CD4-positive, alpha-beta T cell treated with Interleukin-17A for 4 hours (primary cell): ENCODE measurements around the gene URI1.
"Not testable (repeated sequence)": the region's sequence is repeated elsewhere in the genome, so short reads cannot be mapped to it uniquely, and the experiment has no call there.

Experiments
- DNase-seq: peaks from one replicate; pipeline ENCODE4 v3.0.0-alpha.2; 2020; ENCODE audit warnings: mixed read lengths

Gene URI1

GRCh38 chr19:29941828-29942403 lies at the start of gene URI1:
TSS of gene URI1 (plus strand) at chr19:29942239. CDS start at chr19:29942548, 309 bp downstream.
- peak; percentile 95 for DNase-seq

GRCh38 chr19:29893606-29894284 lies 48.3 kb upstream of the URI1 start:
- DNase-seq: no peak

DNA sequence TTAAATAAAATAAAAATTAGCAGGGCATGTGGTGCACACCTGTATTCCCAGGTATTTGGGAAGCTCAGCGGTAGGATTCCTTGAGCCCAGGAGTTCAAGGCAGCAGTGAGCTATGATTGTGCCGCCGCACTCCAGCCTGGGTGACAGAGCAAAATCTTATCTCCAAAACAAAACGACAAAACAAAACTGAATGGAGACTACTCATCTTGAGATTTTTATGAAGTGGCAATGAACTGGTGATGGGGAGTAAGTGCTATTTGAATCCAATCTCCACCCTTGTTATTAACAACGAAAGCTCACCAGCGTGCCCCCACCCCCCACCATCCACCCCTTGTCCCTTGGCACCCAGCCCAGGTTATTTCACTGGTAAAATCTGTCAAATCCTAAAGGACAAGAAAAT lies 45.2 kb upstream of the URI1 start:
- DNase-seq: no peak

DNA sequence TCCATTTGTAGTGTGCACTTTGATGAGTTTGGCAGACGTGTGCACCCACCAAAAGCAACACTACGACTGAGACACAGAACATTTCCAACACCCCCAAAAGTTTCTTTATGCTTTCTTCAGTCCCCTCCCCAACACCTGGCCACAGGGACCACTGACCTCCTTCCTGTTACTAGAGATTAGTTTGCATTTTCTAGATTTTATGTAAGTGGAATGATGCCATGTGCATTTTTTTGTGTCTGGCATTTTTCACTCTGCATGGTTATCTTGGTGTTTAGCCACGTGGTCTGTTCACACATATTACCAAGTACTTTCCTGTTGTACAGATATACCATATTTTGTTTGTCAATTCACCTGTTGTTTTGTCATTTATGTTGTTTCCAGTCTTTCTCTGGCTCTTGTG lies 44.6 kb upstream of the URI1 start:
- DNase-seq: no peak

DNA sequence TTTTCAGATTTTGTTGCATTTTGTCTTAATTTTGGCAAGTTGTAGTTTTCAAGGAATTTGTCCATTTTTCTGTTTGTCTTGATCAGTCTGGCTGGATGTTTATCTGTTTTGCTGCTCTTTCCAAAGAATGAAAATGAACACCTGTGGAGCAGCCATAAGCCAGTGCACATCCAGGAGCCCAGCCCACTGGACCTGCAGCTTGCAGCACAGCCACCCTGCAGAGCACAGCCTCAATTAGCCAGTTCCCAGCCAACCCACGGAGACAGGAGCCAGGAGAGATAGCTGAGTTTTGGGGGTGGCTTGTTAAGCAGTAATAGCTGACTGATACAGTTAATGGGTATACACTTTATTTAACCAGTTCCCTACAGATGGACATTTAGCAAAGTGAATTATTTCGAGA lies 38.0 kb upstream of the URI1 start:
- DNase-seq: no peak

- DNase-seq: no peak
Observed at GRCh38 chr19:29908963-29909944, 32.8 kb upstream of the URI1 start.

GRCh38 chr19:29914933-29915332 lies 27.1 kb upstream of the URI1 start:
- DNase-seq: no peak

DNA sequence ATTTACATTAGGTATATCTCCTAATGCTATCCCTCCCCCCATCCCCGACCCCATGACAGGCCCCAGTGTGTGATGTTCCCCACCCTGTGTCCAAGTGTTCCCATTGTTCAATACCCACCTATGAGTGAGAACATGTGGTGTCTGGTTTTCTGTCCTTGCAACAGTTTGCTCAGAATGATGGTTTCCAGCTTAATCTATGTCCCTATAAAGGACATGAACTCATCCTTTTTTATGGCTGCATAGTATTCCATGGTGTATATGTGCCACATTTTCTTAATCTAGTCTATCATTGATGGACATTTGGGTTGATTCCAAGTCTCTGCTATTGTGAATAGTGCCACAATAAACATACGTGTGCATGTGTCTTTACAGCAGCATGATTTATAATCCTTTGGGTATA lies 26.2 kb upstream of the URI1 start:
- DNase-seq: not testable (repeated sequence)

- no peak for DNase-seq
Observed at GRCh38 chr19:29917911-29918310, 24.1 kb upstream of the URI1 start.

- DNase-seq: no peak
Observed at GRCh38 chr19:29918891-29919290, 23.1 kb upstream of the URI1 start.

GRCh38 chr19:29922972-29923371 lies 19.1 kb upstream of the URI1 start:
- no peak for DNase-seq

DNA sequence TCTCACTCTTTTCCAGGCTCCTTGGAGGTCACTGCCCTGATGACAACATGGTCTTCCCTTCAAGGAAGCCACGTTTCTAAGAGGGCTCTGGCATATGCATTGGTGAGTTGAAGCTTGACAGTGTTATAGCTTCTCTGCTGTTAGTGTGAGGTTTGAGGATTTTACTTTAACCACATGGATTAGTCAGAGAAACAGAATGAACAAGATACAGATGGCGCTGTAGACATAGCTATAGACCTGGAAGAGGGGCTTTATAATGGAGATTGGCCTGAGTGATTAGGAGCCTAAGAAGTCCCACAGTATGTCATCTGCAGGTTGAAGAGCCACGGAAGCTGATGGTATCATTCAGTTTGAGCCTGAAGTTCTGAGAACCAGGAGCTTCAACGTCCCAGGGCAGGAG lies 18.4 kb upstream of the URI1 start:
- DNase-seq: no peak

DNA sequence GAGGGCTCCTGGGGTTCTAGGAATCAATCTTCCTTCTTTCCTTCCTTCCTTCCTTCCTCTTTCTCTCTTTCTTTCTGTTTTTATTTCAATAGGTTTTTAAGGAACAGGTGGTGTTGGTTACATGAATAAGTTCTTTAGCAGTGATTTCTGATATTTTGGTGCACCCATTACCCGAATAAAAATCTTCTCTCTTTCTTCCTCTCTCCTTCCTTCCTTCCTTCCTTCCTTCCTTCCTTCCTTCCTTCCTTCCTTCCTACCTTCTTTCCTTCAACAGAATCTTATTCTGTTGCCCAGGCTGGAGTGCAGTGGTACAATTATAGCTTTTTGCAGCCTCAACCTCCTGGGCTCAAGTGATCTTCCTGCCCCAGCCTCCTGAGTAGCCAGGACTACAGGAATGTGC lies 16.0 kb upstream of the URI1 start:
- no peak for DNase-seq

- no peak for DNase-seq
Observed at GRCh38 chr19:29926801-29927200, 15.2 kb upstream of the URI1 start.

- DNase-seq: no peak
Observed at GRCh38 chr19:29927944-29928625, 14.0 kb upstream of the URI1 start.

GRCh38 chr19:29928831-29929230 lies 13.2 kb upstream of the URI1 start:
- no peak for DNase-seq

DNA sequence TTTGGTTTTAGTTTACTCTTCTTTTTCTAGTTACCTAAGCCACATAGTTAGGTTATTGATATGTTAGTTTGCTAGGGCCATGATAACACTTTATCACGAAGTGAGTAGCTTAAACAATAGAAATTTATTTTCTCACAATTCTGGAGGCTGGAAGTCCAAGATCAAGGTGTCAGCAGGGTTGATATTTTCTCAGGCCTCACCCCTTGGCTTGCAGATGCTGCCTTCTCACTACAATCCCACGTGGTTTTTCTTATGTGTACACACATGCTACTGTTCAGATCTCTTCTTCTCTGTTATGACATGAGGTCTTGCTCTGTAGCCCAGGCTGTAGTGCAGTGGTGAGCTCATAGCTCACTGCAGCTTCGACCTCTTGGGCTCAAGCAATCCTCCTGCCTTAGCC lies 7.8 kb upstream of the URI1 start:
- DNase-seq: no peak

DNA sequence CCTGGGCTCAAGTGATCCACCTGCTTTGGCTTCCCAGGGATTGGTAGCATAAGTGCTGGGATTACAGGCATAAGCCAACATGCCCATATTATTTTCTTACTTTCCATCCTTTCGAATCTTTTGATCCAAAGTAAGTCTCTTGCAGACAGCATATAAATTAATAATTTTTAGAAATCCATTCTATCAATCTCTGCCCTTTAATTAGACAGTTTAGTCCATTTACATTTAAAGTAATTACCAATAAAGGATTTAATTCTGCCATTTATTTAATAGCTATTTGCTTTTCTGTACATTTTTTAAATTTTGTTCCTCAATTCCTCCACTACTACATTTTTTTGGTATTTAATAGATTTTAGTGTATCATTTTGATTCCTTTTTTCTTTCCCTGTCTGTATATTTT lies 7.3 kb upstream of the URI1 start:
- DNase-seq: no peak

DNA sequence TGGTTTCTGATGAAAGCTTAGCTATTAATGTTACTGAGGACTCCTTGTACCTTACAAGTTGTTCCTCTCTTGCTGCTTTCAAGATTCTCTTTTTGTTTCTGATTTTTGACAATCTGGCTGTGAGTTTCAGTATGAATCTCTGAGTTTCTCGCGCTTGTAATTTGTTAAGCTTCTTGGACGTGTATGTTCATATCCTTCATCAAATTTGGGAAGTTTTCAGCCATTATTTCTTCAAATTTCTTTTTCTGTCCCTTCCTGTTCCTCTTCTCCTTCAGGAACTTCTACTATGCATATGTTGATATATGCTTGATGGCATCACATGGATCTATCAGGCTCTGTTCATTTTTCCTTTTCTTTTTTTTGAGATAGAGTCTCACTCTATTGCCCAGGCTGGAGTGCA lies 5.6 kb upstream of the URI1 start:
- DNase-seq: no peak

DNA sequence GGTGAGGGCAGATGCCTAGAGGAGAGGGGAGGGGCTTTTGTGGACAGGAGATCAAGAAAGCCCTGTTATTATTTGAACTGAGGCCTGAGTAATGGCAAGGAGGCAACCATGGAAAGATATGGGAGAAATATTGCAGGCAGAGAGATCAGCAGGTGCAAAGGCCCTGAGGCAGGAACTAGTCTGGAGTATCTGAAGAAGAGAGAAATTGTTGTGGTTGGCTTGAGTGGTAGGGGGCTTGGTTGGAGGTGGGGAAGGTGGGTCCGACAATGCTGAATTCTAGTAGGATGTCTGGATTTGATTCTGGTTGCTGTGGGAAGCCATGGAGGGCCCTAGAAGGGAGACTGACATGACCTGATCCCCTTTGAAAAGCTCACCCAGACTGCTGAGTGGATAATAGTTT lies 2.4 kb upstream of the URI1 start:
- no peak for DNase-seq

DNA sequence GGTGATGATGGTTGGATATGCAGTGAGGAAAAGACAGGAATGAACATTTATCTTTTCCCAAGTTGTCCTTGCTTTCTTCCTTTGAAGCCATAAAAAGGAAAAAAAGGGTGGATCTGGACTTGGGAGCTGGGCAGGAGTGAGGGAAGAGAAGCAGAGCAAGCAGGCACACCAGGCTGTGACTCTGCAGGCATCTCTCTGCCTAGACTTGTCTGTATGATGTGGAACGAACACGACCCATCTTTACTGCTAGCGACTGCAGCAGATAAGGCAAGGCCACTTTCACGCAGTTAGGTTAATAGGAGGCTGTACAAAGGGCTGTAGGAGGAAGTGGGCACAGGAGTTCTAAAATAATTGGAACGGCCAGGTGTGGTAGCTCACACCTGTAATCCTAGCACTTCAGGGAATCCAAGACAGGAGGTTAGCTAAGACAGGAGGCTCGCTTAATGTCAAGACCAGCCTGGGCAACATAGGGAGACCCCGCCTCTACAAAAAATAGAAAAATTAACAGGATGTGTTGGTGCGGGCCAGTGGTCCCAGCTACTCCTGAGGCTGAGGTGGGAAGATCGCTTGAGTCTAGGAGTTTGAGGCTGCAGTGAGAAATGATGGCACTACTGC lies 961 bp upstream of the URI1 start:
- no peak for DNase-seq

- peak; percentile 82 for DNase-seq
Observed at GRCh38 chr19:29942404-29943261, 594 bp downstream of the URI1 start.
